Measurements from ENCODE around the gene RNF130. TPM values are rescaled to one million over a fixed set of nuclear protein-coding genes. Genes with fewer than 3 reads are reported as not detected.

RNF130 gene
- total RNA-seq, 1 experiment from 2014 or later, result 31.4 TPM

DNA sequence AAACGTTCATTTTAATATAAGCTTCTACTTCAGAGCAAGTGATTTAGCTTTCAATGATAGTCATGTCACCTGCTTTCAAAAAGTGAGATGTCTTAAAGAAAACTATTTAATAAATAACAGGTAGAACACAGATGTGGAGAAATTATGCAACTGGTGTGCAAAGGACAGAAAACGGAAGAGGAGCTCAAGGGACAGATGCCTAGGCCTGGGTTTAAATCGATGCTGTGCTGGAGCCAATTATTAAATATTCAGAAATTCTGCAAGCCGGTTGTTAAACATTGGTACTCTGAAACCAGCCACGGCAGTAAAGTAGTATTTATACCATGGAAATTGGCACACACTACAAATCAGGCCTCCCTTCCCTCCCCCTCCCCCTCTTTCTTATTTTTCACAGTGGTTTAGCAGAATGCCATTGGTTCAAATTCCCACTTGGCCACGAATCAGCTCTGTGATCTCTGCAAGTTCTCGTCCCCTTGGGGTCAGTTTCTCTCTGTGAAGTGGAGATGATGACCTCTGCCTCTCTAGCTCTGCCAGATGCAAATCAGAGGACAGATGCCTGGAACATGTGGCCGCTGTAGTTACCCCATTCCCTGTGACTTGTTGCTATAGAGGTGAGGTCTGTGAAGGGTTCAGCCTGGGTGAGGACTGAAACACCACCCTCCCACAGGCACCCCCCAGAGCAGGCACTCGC is 6.2 kb upstream of the RNF130 start:
- intact Hi-C loops (cut with micrococcal nuclease; ENCODE audit: unreplicated experiment), result no loop called here
- Histone ChIP-seq H3K27me3 (replicated peaks; ENCODE audit: insufficient read depth, low read depth, low read length, poor library complexity) (no peaks in the 10 kb centered on the region), H3K4me3 (ENCODE audit: low read depth, low read length, poor library complexity, severe bottlenecking) (no peak overlapping the region), H3K27ac (ENCODE audit: low read depth, low read length, poor library complexity, severe bottlenecking) (no peak overlapping the region), H3K36me3 (ENCODE audit: insufficient read depth, low read length, poor library complexity, severe bottlenecking) (no peaks in the 10 kb centered on the region), H3K4me1 (ENCODE audit: insufficient read depth, low read length, poor library complexity, severe bottlenecking) (no peaks in the 10 kb centered on the region), H3K9me3 (ENCODE audit: low read depth, low read length, poor library complexity, severe bottlenecking) (peaks cover 1% of the 10 kb centered on the region)
- CTCF ChIA-PET, result no interaction called here
- POLR2A ChIA-PET (ENCODE audit: low non-redundant PET), result no interaction called here
- no TSS peak for BruUV-seq (replicated peaks)
- no peak for TF ChIP-seq EZH2 (IDR thresholded peaks at IDR 0.05; ENCODE audit: borderline replicate concordance, low read depth, low read length, poor library complexity, severe bottlenecking)
- TF ChIP-seq, protein P1, sequence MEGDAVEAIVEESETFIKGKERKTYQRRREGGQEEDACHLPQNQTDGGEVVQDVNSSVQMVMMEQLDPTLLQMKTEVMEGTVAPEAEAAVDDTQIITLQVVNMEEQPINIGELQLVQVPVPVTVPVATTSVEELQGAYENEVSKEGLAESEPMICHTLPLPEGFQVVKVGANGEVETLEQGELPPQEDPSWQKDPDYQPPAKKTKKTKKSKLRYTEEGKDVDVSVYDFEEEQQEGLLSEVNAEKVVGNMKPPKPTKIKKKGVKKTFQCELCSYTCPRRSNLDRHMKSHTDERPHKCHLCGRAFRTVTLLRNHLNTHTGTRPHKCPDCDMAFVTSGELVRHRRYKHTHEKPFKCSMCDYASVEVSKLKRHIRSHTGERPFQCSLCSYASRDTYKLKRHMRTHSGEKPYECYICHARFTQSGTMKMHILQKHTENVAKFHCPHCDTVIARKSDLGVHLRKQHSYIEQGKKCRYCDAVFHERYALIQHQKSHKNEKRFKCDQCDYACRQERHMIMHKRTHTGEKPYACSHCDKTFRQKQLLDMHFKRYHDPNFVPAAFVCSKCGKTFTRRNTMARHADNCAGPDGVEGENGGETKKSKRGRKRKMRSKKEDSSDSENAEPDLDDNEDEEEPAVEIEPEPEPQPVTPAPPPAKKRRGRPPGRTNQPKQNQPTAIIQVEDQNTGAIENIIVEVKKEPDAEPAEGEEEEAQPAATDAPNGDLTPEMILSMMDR (conservative IDR thresholded peaks at IDR 0.05; ENCODE audit: low read depth, low read length), result no peak
- no peak for DNase-seq (ENCODE audit: low spot score)

DNA sequence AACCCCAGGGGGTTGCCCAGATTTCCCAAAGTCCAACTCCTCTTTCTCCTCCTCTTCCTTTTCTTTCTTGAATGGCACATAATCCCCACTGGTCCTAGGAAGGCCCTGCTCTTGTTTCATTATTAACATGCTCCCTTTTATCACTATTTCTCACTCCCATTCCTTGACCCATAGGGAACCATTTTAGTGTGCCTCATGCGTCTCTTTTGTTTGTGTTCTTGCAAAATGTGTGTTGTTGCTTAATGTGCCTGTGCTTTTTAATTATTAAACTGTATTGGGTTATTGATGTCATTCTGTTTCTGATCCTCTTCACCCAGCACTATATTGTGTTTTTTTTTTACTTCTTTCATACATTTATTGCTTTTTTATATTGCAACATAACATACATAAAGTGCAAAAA is 4.1 kb upstream of the RNF130 start:
- ChIA-PET CTCF (no interaction called here), POLR2A (ENCODE audit: low non-redundant PET) (no interaction called here)
- intact Hi-C loops (cut with micrococcal nuclease; ENCODE audit: unreplicated experiment), result no loop called here

DNA sequence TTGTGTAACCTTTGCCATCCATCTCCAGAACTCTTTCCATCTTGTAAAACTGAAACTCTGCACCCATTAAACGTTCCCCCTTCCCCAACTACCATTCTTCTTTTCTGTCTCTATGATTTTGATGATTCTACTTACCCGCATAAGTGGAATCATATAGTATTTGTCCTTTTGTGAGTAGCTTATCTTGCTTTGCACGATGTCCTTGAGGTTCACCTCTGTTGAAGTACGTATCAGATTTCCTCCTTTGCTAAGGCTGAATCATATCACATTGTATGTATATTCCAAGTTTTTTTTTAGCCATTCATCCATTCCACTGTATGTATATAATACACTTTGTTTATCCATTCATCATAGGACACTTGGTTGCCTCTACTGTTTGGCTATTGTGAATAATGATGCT is 2.9 kb upstream of the RNF130 start:
- Histone ChIP-seq H3K27me3 (replicated peaks; ENCODE audit: insufficient read depth, low read depth, low read length, poor library complexity) (no peaks in the 10 kb centered on the region), H3K9me3 (ENCODE audit: low read depth, low read length, poor library complexity, severe bottlenecking) (peaks cover 7% of the 10 kb centered on the region), H3K27ac (ENCODE audit: low read depth, low read length, poor library complexity, severe bottlenecking) (no peak overlapping the region), H3K36me3 (ENCODE audit: insufficient read depth, low read length, poor library complexity, severe bottlenecking) (no peaks in the 10 kb centered on the region), H3K4me3 (ENCODE audit: low read depth, low read length, poor library complexity, severe bottlenecking) (no peak overlapping the region), H3K4me1 (ENCODE audit: insufficient read depth, low read length, poor library complexity, severe bottlenecking) (peaks cover 7% of the 10 kb centered on the region)
- intact Hi-C loops (cut with micrococcal nuclease; ENCODE audit: unreplicated experiment), result no loop called here
- ChIA-PET POLR2A (ENCODE audit: low non-redundant PET) (no interaction called here), CTCF (no interaction called here)
- DNase-seq (ENCODE audit: low spot score), result no peak
- BruUV-seq (replicated peaks), result no TSS peak
- TF ChIP-seq EZH2 (IDR thresholded peaks at IDR 0.05; ENCODE audit: borderline replicate concordance, low read depth, low read length, poor library complexity, severe bottlenecking), result no peak
- TF ChIP-seq, protein P1 (conservative IDR thresholded peaks at IDR 0.05; ENCODE audit: low read depth, low read length), result no peak

More for the DNA sequence above, 4.1 kb upstream of the RNF130 start:
- H3K4me3 ChIP-seq (ENCODE audit: low read depth, low read length, poor library complexity, severe bottlenecking), result no peak overlapping the region
- no peak overlapping the region for H3K27ac ChIP-seq (ENCODE audit: low read depth, low read length, poor library complexity, severe bottlenecking)
- DNase-seq (ENCODE audit: low spot score), result no peak
- no peaks in the 10 kb centered on the region for H3K36me3 ChIP-seq (ENCODE audit: insufficient read depth, low read length, poor library complexity, severe bottlenecking)
- BruUV-seq (replicated peaks), result no TSS peak
- TF ChIP-seq, protein P1 (conservative IDR thresholded peaks at IDR 0.05; ENCODE audit: low read depth, low read length), result no peak
- no peak for TF ChIP-seq EZH2 (IDR thresholded peaks at IDR 0.05; ENCODE audit: borderline replicate concordance, low read depth, low read length, poor library complexity, severe bottlenecking)
- peaks cover 7% of the 10 kb centered on the region for H3K9me3 ChIP-seq (ENCODE audit: low read depth, low read length, poor library complexity, severe bottlenecking)
- H3K4me1 ChIP-seq (ENCODE audit: insufficient read depth, low read length, poor library complexity, severe bottlenecking), result no peaks in the 10 kb centered on the region
- H3K27me3 ChIP-seq (replicated peaks; ENCODE audit: insufficient read depth, low read depth, low read length, poor library complexity), result no peaks in the 10 kb centered on the region

Measured in A673 (cell line).